K562 (cell line): ENCODE measurements around the gene TP73. TPM values are rescaled to one million over a fixed set of nuclear protein-coding genes. Genes with fewer than 3 reads are reported as not detected.

Experiments
- ATAC-seq: fragments of 200-7000 bp; cut with Tn5 transposase; 3 replicates; pipeline ENCODE4 v1.9.1; 2020; ENCODE audit warnings: moderate library complexity
- BruUV-seq: library from RNA; stranded (reverse); fragments of 400-500 nt; replicated peaks from 2 replicates; lab custom pipeline; 2021; lab: Mats Ljungman, UMichigan
- CTCF ChIA-PET: fragments of 300-600 bp; formaldehyde crosslinking; extraction: SDS; loops from one replicate; lab custom pipeline; 2021; ENCODE audit warnings: low intra/inter-chr PET ratio; lab: Yijun Ruan, JAX
- POLR2A ChIA-PET: fragments of 300-600, 350-650 bp; sonication (Branson Sonifier 250); formaldehyde crosslinking; extraction: SDS; loops from one replicate; lab custom pipeline; 2021; ENCODE audit warnings: antibody characterized with exemption, inconsistent platforms; lab: Yijun Ruan, JAX
- DNase-seq, 4 experiments: peaks; one replicate each; pipeline versions ENCODE4 v3.0.0 to v3.0.0-alpha.2; 2011 to 2018; ENCODE audit warnings: low spot score in 3 of 4, mixed read lengths in 3 of 4; ENCODE audit errors: extremely low read depth in 1 of 4
- FAIRE-seq: peaks from 2 replicates; lab custom pipeline; 2011; peaks lifted over from hg19 to GRCh38; lab: Jason Lieb, UNC
- H2AFZ ChIP-seq: 2 replicates; pipeline ENCODE4 v1.6.0; 2011; ENCODE audit warnings: low read depth, low read length, control low read depth, inconsistent platforms
- H3K27ac ChIP-seq: fragments of 200-600 bp; 3 replicates; pipeline ENCODE4 v1.8.0; 2011; ENCODE audit warnings: low read depth, mild to moderate bottlenecking, control low read depth, inconsistent platforms, low read length, moderate library complexity, mixed read lengths; ENCODE audit errors: extremely low read depth
- H3K27me3 ChIP-seq, 2 experiments: fragments of 300-600 bp in 1 of 2; 2 replicates in 1 of 2; 3 replicates in 1 of 2; pipeline versions ENCODE4 v1.6.0 to v1.8.0; 2011; ENCODE audit warnings: inconsistent platforms in 2 of 2, low read length in 2 of 2, mild to moderate bottlenecking in 1 of 2, mixed read lengths in 1 of 2, moderate library complexity in 1 of 2; ENCODE audit not compliant: control insufficient read depth in 2 of 2, insufficient read depth in 2 of 2
- H3K36me3 ChIP-seq: fragments of 300-600 bp; 3 replicates; pipeline ENCODE4 v1.8.0; 2011; ENCODE audit warnings: mild to moderate bottlenecking, low read length, inconsistent platforms; ENCODE audit not compliant: control insufficient read depth, insufficient read depth
- H3K4me1 ChIP-seq, 2 experiments: fragments of 200-600 bp in 1 of 2; replicated peaks in 1 of 2; 2 replicates in 1 of 2; 3 replicates in 1 of 2; pipeline versions ENCODE4 v1.5.1 to v1.8.0; 2011; ENCODE audit warnings: inconsistent platforms in 2 of 2, low read length in 2 of 2, mild to moderate bottlenecking in 1 of 2, mixed read lengths in 1 of 2, moderate library complexity in 1 of 2; ENCODE audit not compliant: control insufficient read depth in 2 of 2, insufficient read depth in 2 of 2
- H3K4me2 ChIP-seq: 2 replicates; pipeline ENCODE4 v1.6.1; 2011; ENCODE audit warnings: low read length, control low read depth, inconsistent platforms, mixed read lengths; ENCODE audit not compliant: insufficient read depth
- H3K4me3 ChIP-seq: fragments of 200-600 bp; sonication (generic), shearing (Covaris generic); 2 replicates; pipeline ENCODE4 v1.5.1; 2016; ENCODE audit warnings: control low read depth, inconsistent platforms
- H3K79me2 ChIP-seq: fragments of 200-600 bp; 3 replicates; pipeline ENCODE4 v1.8.0; 2011; ENCODE audit warnings: low read length, inconsistent platforms; ENCODE audit not compliant: control insufficient read depth, insufficient read depth
- H3K9ac ChIP-seq, 2 experiments: 2 replicates each; pipeline versions ENCODE4 v1.6.0 to v1.6.1; 2011; ENCODE audit warnings: low read depth in 2 of 2, low read length in 2 of 2, control low read depth in 1 of 2, inconsistent platforms in 1 of 2, mild to moderate bottlenecking in 1 of 2, mixed read lengths in 1 of 2; ENCODE audit not compliant: insufficient read depth in 1 of 2
- H3K9me1 ChIP-seq: one replicate; pipeline ENCODE4 v1.6.0; 2011; ENCODE audit warnings: inconsistent platforms, mild to moderate bottlenecking, low read length, moderate library complexity; ENCODE audit not compliant: control insufficient read depth, insufficient read depth
- H3K9me3 ChIP-seq: replicated peaks from 2 replicates; pipeline ENCODE4 v1.5.1; 2011; ENCODE audit warnings: low read depth, low read length, inconsistent platforms; ENCODE audit not compliant: control insufficient read depth, insufficient read depth
- H4K20me1 ChIP-seq: replicated peaks from 2 replicates; pipeline ENCODE4 v1.6.1; 2011; ENCODE audit warnings: low read length, inconsistent platforms, mixed read lengths; ENCODE audit not compliant: control insufficient read depth, insufficient read depth
- ARNT ChIP-seq, 2 experiments: fragments of 450-650 bp; IDR thresholded peaks; 2 replicates each; pipeline ENCODE4 v1.6.1; 2016; ENCODE audit warnings: mild to moderate bottlenecking in 1 of 2
- CAMTA2 ChIP-seq: fragments of 250-450 bp; sonication (Bioruptor Pico); conservative IDR thresholded peaks from 2 replicates; pipeline ENCODE4 v1.5.1; 2022
- CBX1 ChIP-seq: sonication (generic); IDR thresholded peaks from 2 replicates; pipeline ENCODE4 v1.6.1; 2016; ENCODE audit warnings: antibody characterized with exemption, low read depth, mild to moderate bottlenecking
- CEBPG ChIP-seq, 3 experiments: fragments of 200-800 bp in 1 of 3; sonication (Bioruptor generic) in 1 of 3; sonication (generic) in 1 of 3; formaldehyde crosslinking in 1 of 3; IDR thresholded peaks in 2 of 3; conservative IDR thresholded peaks in 1 of 3; 2 replicates each; pipeline versions ENCODE4 v1.6.1 to v1.8.0; 2016 to 2022; ENCODE audit warnings: missing compliant biosample characterization in 2 of 3, missing genetic modification characterization in 2 of 3, mild to moderate bottlenecking in 1 of 3, missing genetic modification reagents in 1 of 3
- CHD4 ChIP-seq: fragments of 200-600 bp; sonication (generic); IDR thresholded peaks from 3 replicates; pipeline ENCODE4 v1.6.1; 2012; ENCODE audit warnings: low read depth, mild to moderate bottlenecking, mixed read lengths, low read length, inconsistent platforms; ENCODE audit not compliant: insufficient read depth, insufficient replicate concordance, poor library complexity, severe bottlenecking
- E2F1 ChIP-seq: sonication (generic); formaldehyde crosslinking; IDR thresholded peaks from 2 replicates; pipeline ENCODE4 v1.8.1; 2023; ENCODE audit warnings: mild to moderate bottlenecking, missing genetic modification reagents, moderate library complexity
- ESRRA ChIP-seq: fragments of 450-650 bp; IDR thresholded peaks from 2 replicates; pipeline ENCODE4 v1.6.1; 2014; ENCODE audit warnings: low read depth, mild to moderate bottlenecking, moderate library complexity, borderline replicate concordance
- GABPB1 ChIP-seq: sonication (generic); formaldehyde crosslinking; IDR thresholded peaks from 2 replicates; pipeline ENCODE4 v1.8.0; 2022; ENCODE audit warnings: mild to moderate bottlenecking, missing genetic modification reagents
- HSF4 ChIP-seq: fragments of 250-450 bp; sonication (Bioruptor Pico); IDR thresholded peaks from 2 replicates; pipeline ENCODE4 v2.1.2; 2022; ENCODE audit warnings: mild to moderate bottlenecking, moderate library complexity, borderline replicate concordance
- IFI16 ChIP-seq: fragments of 250-450 bp; sonication (Bioruptor Pico); IDR thresholded peaks from 2 replicates; pipeline ENCODE4 v2.1.2; 2022; ENCODE audit warnings: mild to moderate bottlenecking, inconsistent platforms
- KLF16 ChIP-seq: IDR thresholded peaks from 2 replicates; pipeline ENCODE4 v1.6.1; 2016; ENCODE audit warnings: antibody characterized with exemption
- MTA1 ChIP-seq: fragments of 450-650 bp; IDR thresholded peaks from 2 replicates; pipeline ENCODE4 v1.6.1; 2017; ENCODE audit warnings: borderline replicate concordance
- MTA3 ChIP-seq: fragments of 450-650 bp; formaldehyde crosslinking; IDR thresholded peaks from 2 replicates; pipeline ENCODE4 v1.6.1; 2017; ENCODE audit warnings: mild to moderate bottlenecking, borderline replicate concordance
- MYBL2 ChIP-seq, 2 experiments: fragments of 450-650 bp in 1 of 2; sonication (generic) in 1 of 2; formaldehyde crosslinking in 1 of 2; IDR thresholded peaks; 2 replicates each; pipeline versions ENCODE4 v1.6.1 to v1.8.1; 2017 to 2022; ENCODE audit warnings: borderline replicate concordance in 1 of 2, inconsistent platforms in 1 of 2, low read depth in 1 of 2, mild to moderate bottlenecking in 1 of 2, missing genetic modification reagents in 1 of 2, moderate library complexity in 1 of 2
- PTBP1 ChIP-seq: fragments of 200-400 bp; formaldehyde crosslinking; IDR thresholded peaks from 2 replicates; pipeline ENCODE4 v1.6.1; 2017; ENCODE audit warnings: low read depth, low read length
- RBM34 ChIP-seq: fragments of 200-400 bp; formaldehyde crosslinking; IDR thresholded peaks from 2 replicates; pipeline ENCODE4 v1.6.1; 2018; ENCODE audit warnings: low read length, borderline replicate concordance; ENCODE audit not compliant: insufficient read depth
- TAF15 ChIP-seq: fragments of 200-400 bp; formaldehyde crosslinking; IDR thresholded peaks from 2 replicates; pipeline ENCODE4 v1.6.1; 2017; ENCODE audit warnings: mild to moderate bottlenecking, low read depth, low read length, moderate library complexity
- ZNF24 ChIP-seq: fragments of 450-650 bp; IDR thresholded peaks from 2 replicates; pipeline ENCODE4 v1.6.1; 2016
- ZNF75A ChIP-seq: fragments of 450-650 bp; formaldehyde crosslinking; IDR thresholded peaks from 2 replicates; pipeline ENCODE4 v1.4.0; 2020; ENCODE audit warnings: mild to moderate bottlenecking
- WGBS: fragments of 100-300 bp; shearing (Covaris generic); methylation state at CpG from one replicate; pipeline ENCODE4 v1.1.6; 2016; ENCODE audit warnings: low coverage, mixed read lengths; ENCODE audit not compliant: insufficient coverage; ENCODE audit errors: missing lambda C conversion rate; 5-methylcytosine and 5-hydroxymethylcytosine counted together
- in situ Hi-C: fragments of 300-500 bp; cut with MboI; formaldehyde crosslinking; loops from 4 replicates; pipeline ENCODE4 v1.15.0; 2018; ENCODE audit warnings: inconsistent platforms, mixed read lengths
- intact Hi-C: fragments of 100-400 bp; cut with micrococcal nuclease; formaldehyde crosslinking; loops from 2 replicates; pipeline ENCODE4 v1.14.2; 2022
- polyA plus RNA-seq, 8 experiments: library from polyadenylated mRNA; depleted of rRNA in 4 of 8; stranded (reverse) in 5 of 8; unstranded in 3 of 8; fragments of >200 nt; fragmentation: Nextera tagmentation in 2 of 8; fragmentation: Illumina TruSeq in 1 of 8; extraction: Ambion mirVana in 2 of 8; extraction: Trizol in 1 of 8; gene quantifications; 2 replicates each; pipeline versions ENCODE4 v1.2.1 to v1.2.3, GENCODE V29; 2011 to 2014; ENCODE audit warnings: inconsistent platforms in 1 of 8, missing spikeins in 1 of 8
- total RNA-seq, 7 experiments: library from RNA; depleted of rRNA in 6 of 7; stranded (reverse); fragments of >200 nt in 6 of 7; fragmentation: Illumina TruSeq in 2 of 7; extraction: Trizol in 2 of 7; gene quantifications; 2 replicates each; pipeline versions ENCODE4 v1.2.1 to v1.2.3, GENCODE V29; 2011 to 2021; ENCODE audit warnings: low replicate concordance in 1 of 7

TP73 gene
- total and polyA plus RNA-seq, 9 of the 15 experiments (the other 6 are each of a cell fraction or from before 2014, with no cell fraction given) = 0.07 to 1.6 (median 0.40) TPM; not detected in 2

- BruUV-seq = no TSS peak
- Histone ChIP-seq H3K4me2 (no peak overlapping the region), H3K9ac (0 out of 4 replicates have a peak overlapping the region, but pooled peaks of 1 of the 2 experiments have one; percentile 6), H3K9me1 (no peaks in the 10 kb centered on the region), H3K4me1 (peaks cover 0 to 8% of the 10 kb centered on the region in 2 experiments; a peak in 1 of 5 replicates), H3K9me3 (no peaks in the 10 kb centered on the region), H3K27ac (no peak overlapping the region), H3K36me3 (peaks cover 47% of the 10 kb centered on the region; the same call in 2 of the 3 replicates), H3K4me3 (no peak overlapping the region), H2AFZ (no peak overlapping the region), H3K79me2 (no peaks in the 10 kb centered on the region), H4K20me1 (0 out of 2 replicates have a peak, but pooled peaks cover 7% of the 10 kb centered on the region), H3K27me3 (no peaks in the 10 kb centered on the region)
- in situ Hi-C loops = no loop called here
- ChIA-PET CTCF (no interaction called here), POLR2A (interaction anchor here (0.6 to 1.0 kb wide), 2 partner anchors 10 to 38 kb away, joined by 3 to 5 read pairs; no protein-coding TSS in a partner anchor)
- TF ChIP-seq HSF4 (CRISPR knock-in tag) (no peak), ESRRA (no peak), ZNF75A (CRISPR knock-in tag) (no peak), TAF15 (no peak), PTBP1 (no peak), IFI16 (CRISPR knock-in tag) (no peak), GABPB1 (CRISPR knock-in tag) (no peak), CAMTA2 (CRISPR knock-in tag) (no peak), CEBPG (CRISPR knock-in tag; IDR thresholded peaks at IDR 0.05) (no peak), CEBPG (tag; conservative IDR thresholded peaks at IDR 0.05 in 1 of 2, IDR thresholded peaks at IDR 0.05 in 1 of 2) (no peak), ARNT (IDR thresholded peaks at IDR 0.05) (no peak), RBM34 (no peak), E2F1 (CRISPR knock-in tag) (no peak), CBX1 (no peak), MYBL2 (IDR thresholded peaks at IDR 0.05; ENCODE audit: low read depth) (no peak), MYBL2 (CRISPR knock-in tag; IDR thresholded peaks at IDR 0.05; ENCODE audit: borderline replicate concordance) (no peak), ZNF24 (no peak), MTA3 (no peak), KLF16 (no peak), MTA1 (no peak), CHD4 (no peak)
- intact Hi-C loops = no loop called here
- 89% methylated on average over 20 of the region's 23 CpGs for WGBS
- FAIRE-seq (no peak), ATAC-seq (no peak), DNase-seq (no peak)
Measured at GRCh38 chr1:3639397-3639911, 12.9 kb upstream of the TP73 start.
